ENCODE measurements around the gene CSRP1. TPM values are rescaled to one million over a fixed set of nuclear protein-coding genes. Genes with fewer than 3 reads are reported as not detected.

Gene CSRP1
- total and polyA plus RNA-seq, 2 donors (not counting 1 experiment from before 2014, with no cell fraction given), result 23.8 to 36.7 TPM

DNA sequence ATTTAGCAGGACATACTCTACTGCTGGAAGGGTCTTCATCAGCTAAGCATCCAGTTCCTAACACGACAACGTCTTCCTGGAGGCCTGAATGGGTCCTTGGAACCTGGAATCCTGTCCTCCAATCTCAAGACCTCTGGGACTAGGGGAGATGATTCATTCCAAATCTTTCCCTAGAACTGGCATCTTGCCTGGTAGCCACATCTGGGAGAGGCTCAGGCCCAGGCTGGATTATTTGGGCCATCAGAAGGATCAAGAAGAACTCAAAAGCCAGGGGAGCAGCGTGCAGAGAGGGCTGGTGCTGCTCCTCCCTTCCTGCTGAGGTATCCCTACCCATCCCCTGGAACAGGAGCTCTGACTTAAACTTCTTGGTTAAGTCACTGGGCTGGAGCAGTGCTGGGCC lies 35.2 kb downstream of the CSRP1 start:
- peaks cover 10% of the 10 kb centered on the region for H3K4me1 Mint-ChIP-seq
- no peak for TF ChIP-seq EZH2 (IDR thresholded peaks at IDR 0.05; ENCODE audit: borderline replicate concordance, insufficient read depth, low read depth, low read length, poor library complexity, severe bottlenecking)
- TF ChIP-seq, protein P1, sequence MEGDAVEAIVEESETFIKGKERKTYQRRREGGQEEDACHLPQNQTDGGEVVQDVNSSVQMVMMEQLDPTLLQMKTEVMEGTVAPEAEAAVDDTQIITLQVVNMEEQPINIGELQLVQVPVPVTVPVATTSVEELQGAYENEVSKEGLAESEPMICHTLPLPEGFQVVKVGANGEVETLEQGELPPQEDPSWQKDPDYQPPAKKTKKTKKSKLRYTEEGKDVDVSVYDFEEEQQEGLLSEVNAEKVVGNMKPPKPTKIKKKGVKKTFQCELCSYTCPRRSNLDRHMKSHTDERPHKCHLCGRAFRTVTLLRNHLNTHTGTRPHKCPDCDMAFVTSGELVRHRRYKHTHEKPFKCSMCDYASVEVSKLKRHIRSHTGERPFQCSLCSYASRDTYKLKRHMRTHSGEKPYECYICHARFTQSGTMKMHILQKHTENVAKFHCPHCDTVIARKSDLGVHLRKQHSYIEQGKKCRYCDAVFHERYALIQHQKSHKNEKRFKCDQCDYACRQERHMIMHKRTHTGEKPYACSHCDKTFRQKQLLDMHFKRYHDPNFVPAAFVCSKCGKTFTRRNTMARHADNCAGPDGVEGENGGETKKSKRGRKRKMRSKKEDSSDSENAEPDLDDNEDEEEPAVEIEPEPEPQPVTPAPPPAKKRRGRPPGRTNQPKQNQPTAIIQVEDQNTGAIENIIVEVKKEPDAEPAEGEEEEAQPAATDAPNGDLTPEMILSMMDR (IDR thresholded peaks at IDR 0.05), result no peak
- Histone ChIP-seq H3K27ac (ENCODE audit: low read length in 2 of 2) (no peak overlapping the region), H3K4me2 (replicated peaks; ENCODE audit: low read depth, low read length, poor library complexity, severe bottlenecking) (no peak overlapping the region), H3K27me3 (replicated peaks in 1 of 4; ENCODE audit: control extremely low read depth in 1 of 4, control insufficient read depth in 3 of 4, insufficient read depth in 4 of 4, low read length in 3 of 4) (peaks cover 0 to 42% (median 15%) of the 10 kb centered on the region in 4 experiments), H3K36me3 (replicated peaks in 1 of 2; ENCODE audit: control extremely low read depth in 1 of 2, control insufficient read depth in 1 of 2, extremely low read depth in 1 of 2, insufficient read depth in 2 of 2, low read length in 1 of 2) (no peaks in the 10 kb centered on the region), H3K4me1 (ENCODE audit: control insufficient read depth in 2 of 2, insufficient read depth in 2 of 2, low read length in 2 of 2) (peaks cover 9 to 14% of the 10 kb centered on the region in 2 donors), H2AFZ (ENCODE audit: insufficient read depth, low read depth, low read length, poor library complexity, severe bottlenecking) (no peak overlapping the region), H3K9ac (ENCODE audit: low read length) (no peak overlapping the region), H4K20me1 (ENCODE audit: control insufficient read depth, insufficient read depth, low read length, poor library complexity, severe bottlenecking) (no peaks in the 10 kb centered on the region), H3K4me3 (ENCODE audit: control extremely low read depth in 1 of 5, extremely low read depth in 1 of 5, insufficient read depth in 1 of 5, low read depth in 2 of 5, low read length in 4 of 5) (no peak overlapping the region), H3K79me2 (ENCODE audit: control insufficient read depth, insufficient read depth, low read length) (no peaks in the 10 kb centered on the region), H3K9me3 (ENCODE audit: control extremely low read depth in 1 of 3, control insufficient read depth in 2 of 3, insufficient read depth in 1 of 3, low read length in 2 of 3) (no peaks in the 10 kb centered on the region)
- ATAC-seq (ENCODE audit: low read depth) (no peak), DNase-seq (no peak)
- WGBS (ENCODE audit: insufficient coverage), result 96% methylated on average over 3 of the region's 3 CpGs
- H3K9me3 Mint-ChIP-seq (ENCODE audit: insufficient read depth), result no peaks in the 10 kb centered on the region
- ChIA-PET POLR2A (no interaction called here), CTCF (interaction anchor here (1.6 kb wide), 1 partner anchor 10 kb away, joined by 4 read pairs; no protein-coding TSS in a partner anchor)
- no peak overlapping the region for H3K4me3 Mint-ChIP-seq
- peaks cover 57% of the 10 kb centered on the region for H3K27me3 Mint-ChIP-seq
- H3K27ac Mint-ChIP-seq, result no peak overlapping the region
- intact Hi-C loops (cut with micrococcal nuclease), result no loop called here

DNA sequence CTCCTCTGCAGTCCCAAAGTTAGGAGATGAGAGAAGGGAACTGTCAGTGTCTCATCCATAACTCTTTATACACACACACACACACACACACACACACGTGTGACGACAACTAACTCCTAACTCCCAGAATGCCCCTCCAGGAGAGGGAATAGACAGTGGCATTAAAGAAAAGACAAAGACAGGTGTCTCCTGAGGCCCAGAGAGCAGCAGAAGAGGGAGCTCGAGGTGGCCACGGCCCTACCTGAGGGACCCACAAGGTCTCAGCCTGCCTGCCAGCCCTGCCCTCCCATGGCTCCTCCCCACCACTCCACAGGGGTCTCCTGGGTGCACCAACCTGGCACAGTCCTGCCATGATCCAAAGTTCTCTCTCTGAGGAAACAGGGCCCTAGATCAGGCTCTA lies 36.3 kb downstream of the CSRP1 start:
- Mint-ChIP-seq H3K4me3 (no peak overlapping the region), H3K27me3 (peaks cover 53% of the 10 kb centered on the region), H3K9me3 (ENCODE audit: insufficient read depth) (no peaks in the 10 kb centered on the region), H3K27ac (no peak overlapping the region), H3K4me1 (peaks cover 10% of the 10 kb centered on the region)
- H3K4me3 ChIP-seq (ENCODE audit: control extremely low read depth in 1 of 5, extremely low read depth in 1 of 5, insufficient read depth in 1 of 5, low read depth in 2 of 5, low read length in 4 of 5), result no peak overlapping the region
- TF ChIP-seq, protein P1 (IDR thresholded peaks at IDR 0.05), result no peak
- no peak for TF ChIP-seq EZH2 (IDR thresholded peaks at IDR 0.05; ENCODE audit: borderline replicate concordance, insufficient read depth, low read depth, low read length, poor library complexity, severe bottlenecking)
- DNase-seq (no peak), ATAC-seq (ENCODE audit: low read depth) (no peak)
- H2AFZ ChIP-seq (ENCODE audit: insufficient read depth, low read depth, low read length, poor library complexity, severe bottlenecking), result no peak overlapping the region
- no peak overlapping the region for H3K9ac ChIP-seq (ENCODE audit: low read length)
- peaks cover 9 to 14% of the 10 kb centered on the region in 2 donors for H3K4me1 ChIP-seq (ENCODE audit: control insufficient read depth in 2 of 2, insufficient read depth in 2 of 2, low read length in 2 of 2)
- POLR2A ChIA-PET, result no interaction called here
- H3K9me3 ChIP-seq (ENCODE audit: control extremely low read depth in 1 of 3, control insufficient read depth in 2 of 3, insufficient read depth in 1 of 3, low read length in 2 of 3), result no peaks in the 10 kb centered on the region
- H3K79me2 ChIP-seq (ENCODE audit: control insufficient read depth, insufficient read depth, low read length), result no peaks in the 10 kb centered on the region
- no peak overlapping the region for H3K4me2 ChIP-seq (replicated peaks; ENCODE audit: low read depth, low read length, poor library complexity, severe bottlenecking)
- peaks cover 0 to 37% (median 13%) of the 10 kb centered on the region in 4 experiments for H3K27me3 ChIP-seq (replicated peaks in 1 of 4; ENCODE audit: control extremely low read depth in 1 of 4, control insufficient read depth in 3 of 4, insufficient read depth in 4 of 4, low read length in 3 of 4)
- CTCF ChIA-PET, result no interaction called here
- intact Hi-C loops (cut with micrococcal nuclease), result no loop called here
- no peaks in the 10 kb centered on the region for H4K20me1 ChIP-seq (ENCODE audit: control insufficient read depth, insufficient read depth, low read length, poor library complexity, severe bottlenecking)
- 51% methylated on average over 2 of the region's 4 CpGs for WGBS (ENCODE audit: insufficient coverage)
- H3K36me3 ChIP-seq (replicated peaks in 1 of 2; ENCODE audit: control extremely low read depth in 1 of 2, control insufficient read depth in 1 of 2, extremely low read depth in 1 of 2, insufficient read depth in 2 of 2, low read length in 1 of 2), result no peaks in the 10 kb centered on the region
- H3K27ac ChIP-seq (ENCODE audit: low read length in 2 of 2), result no peak overlapping the region
